Esophagus muscularis mucosa (tissue), 4 donors: Measurements from ENCODE around the gene C4orf33. TPM values are rescaled to one million over a fixed set of nuclear protein-coding genes. Genes with fewer than 3 reads are reported as not detected.

Source experiments
- DNase-seq: peaks from one replicate; pipeline ENCODE4 v3.0.0-alpha.2; 2017; ENCODE audit errors: extremely low spot score
- H3K27ac ChIP-seq, 4 donors: fragments of 200-600 bp; sonication (generic); replicated peaks in 1 of 4; 1 replicate in 3 of 4; 2 replicates in 1 of 4; pipeline ENCODE4 v1.5.1; 2016 to 2019; ENCODE audit warnings: mild to moderate bottlenecking in 1 of 4
- H3K27me3 ChIP-seq, 4 donors: fragments of 200-600 bp; sonication (generic); one replicate each; pipeline versions ENCODE4 v1.5.1 to v1.6.0; 2016 to 2019
- H3K36me3 ChIP-seq, 4 donors: fragments of 200-600 bp; sonication (generic); one replicate each; pipeline ENCODE4 v1.5.1; 2016 to 2019
- H3K4me1 ChIP-seq, 4 donors: fragments of 200-600 bp; sonication (generic); one replicate each; pipeline ENCODE4 v1.5.1; 2016 to 2019
- H3K4me3 ChIP-seq, 4 donors: fragments of 200-600 bp; sonication (generic); 1 replicate in 2 of 4; 2 replicates in 2 of 4; pipeline ENCODE4 v1.5.1; 2016 to 2019; ENCODE audit warnings: mild to moderate bottlenecking in 4 of 4, moderate library complexity in 1 of 4
- H3K9me3 ChIP-seq, 4 donors: fragments of 200-600 bp; sonication (generic); 1 replicate in 3 of 4; 2 replicates in 1 of 4; pipeline ENCODE4 v1.5.1; 2016 to 2019
- EP300 ChIP-seq: sonication (generic); formaldehyde crosslinking; IDR thresholded peaks from one replicate; pipeline ENCODE4 v1.6.1; 2017; ENCODE audit warnings: antibody characterized with exemption
- POLR2A ChIP-seq: fragments of 450-650 bp; IDR thresholded peaks from one replicate; pipeline ENCODE4 v1.6.1; 2017; ENCODE audit warnings: antibody characterized with exemption, moderate library complexity, mild to moderate bottlenecking, low read depth
- POLR2AphosphoS5 ChIP-seq, 2 donors: sonication (generic); formaldehyde crosslinking; IDR thresholded peaks; one replicate each; pipeline ENCODE4 v1.6.1; 2017; ENCODE audit warnings: antibody characterized with exemption in 2 of 2
- WGBS: methylation state at CpG from one replicate; pipeline ENCODE4 v1.1.5; 2018; 5-methylcytosine and 5-hydroxymethylcytosine counted together
- intact Hi-C: fragments of 100-400 bp; cut with DNase I; formaldehyde crosslinking; loops from one replicate; pipeline ENCODE4 v1.15.1; 2023
- total RNA-seq, 4 donors: library from RNA; depleted of rRNA; stranded (reverse); fragments of >200 nt; gene quantifications; one replicate each; pipeline versions ENCODE4 v1.1.0 to v1.2.1, GENCODE V29; 2016
- TF ChIP-seq, protein P1 (sequence below), 3 experiments: fragments of 200-600 bp in 2 of 3; fragments of 450-650 bp in 1 of 3; sonication (generic) in 2 of 3; IDR thresholded peaks; one replicate each; pipeline ENCODE4 v1.5.1; 2017 to 2019; ENCODE audit warnings: antibody characterized with exemption in 3 of 3, mild to moderate bottlenecking in 2 of 3, moderate library complexity in 1 of 3

C4orf33 gene
- total RNA-seq, 4 donors from 2014 or later, result 4.8 to 7.2 (median 5.6) TPM

DNA sequence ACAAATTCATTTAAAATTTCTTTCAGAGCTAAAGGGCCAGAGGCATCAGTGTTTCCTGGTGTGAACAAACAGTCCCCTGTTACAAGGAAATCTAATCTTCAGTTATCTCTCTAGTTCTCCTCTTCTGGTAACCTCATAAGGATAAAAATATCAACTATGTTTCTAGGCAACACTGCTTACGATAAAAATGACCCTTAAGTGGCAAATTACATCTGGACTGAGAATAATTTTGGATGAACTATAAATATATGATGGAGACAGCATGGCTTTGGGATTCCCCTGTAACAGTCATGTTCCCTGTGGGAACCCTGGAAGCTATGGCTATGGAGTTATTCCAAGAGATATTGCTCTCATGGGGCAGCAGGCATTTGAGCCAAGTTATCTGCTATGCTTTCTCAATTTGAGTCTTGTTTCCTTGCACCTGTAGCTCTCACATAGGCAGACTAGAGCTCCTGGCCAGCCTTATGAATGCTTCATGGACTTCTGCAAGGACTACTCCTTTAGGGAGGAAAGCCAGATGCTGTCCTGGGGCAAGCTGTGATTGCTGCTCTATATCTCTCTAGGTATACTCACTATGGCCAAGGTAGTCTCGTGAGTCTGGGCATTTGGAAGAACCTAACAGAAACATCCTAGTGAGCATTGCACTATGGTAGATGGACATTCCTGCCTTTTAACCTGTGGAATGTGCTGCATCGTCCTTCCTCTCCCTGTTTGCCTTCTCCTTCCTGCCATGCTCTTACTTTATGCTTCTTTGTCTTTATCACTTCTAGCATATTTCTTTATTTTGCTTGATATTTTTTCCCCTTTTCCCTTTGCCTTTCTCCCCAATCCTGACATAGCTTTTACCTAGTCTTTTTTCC lies 14.2 kb downstream of the C4orf33 start:
- H3K27me3 ChIP-seq, result no peaks in the 10 kb centered on the region
- H3K27ac ChIP-seq, result no peak overlapping the region
- intact Hi-C loops, result no loop called here
- TF ChIP-seq EP300, result no peak
- no peak for TF ChIP-seq POLR2A
- TF ChIP-seq, protein P1, sequence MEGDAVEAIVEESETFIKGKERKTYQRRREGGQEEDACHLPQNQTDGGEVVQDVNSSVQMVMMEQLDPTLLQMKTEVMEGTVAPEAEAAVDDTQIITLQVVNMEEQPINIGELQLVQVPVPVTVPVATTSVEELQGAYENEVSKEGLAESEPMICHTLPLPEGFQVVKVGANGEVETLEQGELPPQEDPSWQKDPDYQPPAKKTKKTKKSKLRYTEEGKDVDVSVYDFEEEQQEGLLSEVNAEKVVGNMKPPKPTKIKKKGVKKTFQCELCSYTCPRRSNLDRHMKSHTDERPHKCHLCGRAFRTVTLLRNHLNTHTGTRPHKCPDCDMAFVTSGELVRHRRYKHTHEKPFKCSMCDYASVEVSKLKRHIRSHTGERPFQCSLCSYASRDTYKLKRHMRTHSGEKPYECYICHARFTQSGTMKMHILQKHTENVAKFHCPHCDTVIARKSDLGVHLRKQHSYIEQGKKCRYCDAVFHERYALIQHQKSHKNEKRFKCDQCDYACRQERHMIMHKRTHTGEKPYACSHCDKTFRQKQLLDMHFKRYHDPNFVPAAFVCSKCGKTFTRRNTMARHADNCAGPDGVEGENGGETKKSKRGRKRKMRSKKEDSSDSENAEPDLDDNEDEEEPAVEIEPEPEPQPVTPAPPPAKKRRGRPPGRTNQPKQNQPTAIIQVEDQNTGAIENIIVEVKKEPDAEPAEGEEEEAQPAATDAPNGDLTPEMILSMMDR (IDR thresholded peaks at IDR 0.05), result no peak
- no peak for TF ChIP-seq POLR2AphosphoS5 (IDR thresholded peaks at IDR 0.05)
- peaks cover 0 to 19% (median 6%) of the 10 kb centered on the region in 4 donors for H3K36me3 ChIP-seq
- H3K4me3 ChIP-seq, result no peak overlapping the region
- H3K4me1 ChIP-seq, result no peaks in the 10 kb centered on the region
- H3K9me3 ChIP-seq, result no peaks in the 10 kb centered on the region
- no peak for DNase-seq
- 92% methylated on average over 3 of the region's 3 CpGs for WGBS

DNA sequence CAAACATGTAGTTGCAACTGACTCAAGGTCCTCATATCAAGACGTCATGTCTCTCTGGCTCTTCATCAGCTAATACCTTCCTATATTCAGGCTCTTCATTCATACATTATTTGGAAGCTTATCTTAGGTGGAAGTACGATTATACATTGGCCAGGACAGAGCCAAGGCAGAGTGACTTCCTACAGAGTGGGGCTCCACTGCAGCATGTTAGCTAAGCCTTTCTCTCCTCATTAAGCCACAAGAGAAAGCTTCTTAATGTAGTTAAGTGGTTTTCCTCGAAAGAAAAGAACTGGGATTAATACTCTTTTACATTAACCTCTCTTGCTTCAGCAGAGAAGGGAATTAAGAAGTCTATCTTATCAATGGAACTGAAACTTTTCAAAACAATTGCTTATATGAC lies 15.0 kb downstream of the C4orf33 start:
- 78% methylated on average over 3 of the region's 3 CpGs for WGBS
- intact Hi-C loops, result no loop called here

DNA sequence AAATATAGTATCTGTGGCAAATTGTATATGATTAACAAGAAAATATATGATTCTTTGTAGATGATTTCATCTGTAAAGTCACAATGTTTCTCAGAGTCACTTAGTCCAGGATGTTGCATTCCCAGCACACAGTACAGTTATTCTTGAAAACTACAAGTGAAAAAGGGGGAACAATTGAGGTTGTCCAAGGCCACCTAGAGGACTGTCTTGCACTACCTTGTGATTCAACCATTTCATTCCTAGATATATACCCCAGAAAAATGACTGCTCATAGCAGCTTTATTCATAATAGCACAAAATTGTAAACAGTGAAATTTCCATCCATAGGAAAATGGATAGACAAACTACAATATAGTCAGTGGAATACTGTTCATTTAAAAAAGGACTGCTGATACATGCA lies 16.0 kb downstream of the C4orf33 start:
- H3K4me1 ChIP-seq, result no peaks in the 10 kb centered on the region
- no peak for DNase-seq
- peaks cover 0 to 19% (median 6%) of the 10 kb centered on the region in 4 donors for H3K36me3 ChIP-seq
- H3K27me3 ChIP-seq, result no peaks in the 10 kb centered on the region
- intact Hi-C loops, result no loop called here
- H3K4me3 ChIP-seq, result no peak overlapping the region
- no peaks in the 10 kb centered on the region for H3K9me3 ChIP-seq
- TF ChIP-seq POLR2A, result no peak
- TF ChIP-seq EP300, result no peak
- TF ChIP-seq, protein P1 (IDR thresholded peaks at IDR 0.05), result no peak
- no peak for TF ChIP-seq POLR2AphosphoS5 (IDR thresholded peaks at IDR 0.05)
- H3K27ac ChIP-seq, result no peak overlapping the region

More for the DNA sequence above, 15.0 kb downstream of the C4orf33 start:
- H3K9me3 ChIP-seq, result no peaks in the 10 kb centered on the region
- H3K27ac ChIP-seq, result no peak overlapping the region
- TF ChIP-seq POLR2AphosphoS5 (IDR thresholded peaks at IDR 0.05), result no peak
- no peaks in the 10 kb centered on the region for H3K27me3 ChIP-seq
- peaks cover 0 to 19% (median 6%) of the 10 kb centered on the region in 4 donors for H3K36me3 ChIP-seq
- no peak for DNase-seq
- H3K4me1 ChIP-seq, result no peaks in the 10 kb centered on the region
- H3K4me3 ChIP-seq, result no peak overlapping the region

DNA sequence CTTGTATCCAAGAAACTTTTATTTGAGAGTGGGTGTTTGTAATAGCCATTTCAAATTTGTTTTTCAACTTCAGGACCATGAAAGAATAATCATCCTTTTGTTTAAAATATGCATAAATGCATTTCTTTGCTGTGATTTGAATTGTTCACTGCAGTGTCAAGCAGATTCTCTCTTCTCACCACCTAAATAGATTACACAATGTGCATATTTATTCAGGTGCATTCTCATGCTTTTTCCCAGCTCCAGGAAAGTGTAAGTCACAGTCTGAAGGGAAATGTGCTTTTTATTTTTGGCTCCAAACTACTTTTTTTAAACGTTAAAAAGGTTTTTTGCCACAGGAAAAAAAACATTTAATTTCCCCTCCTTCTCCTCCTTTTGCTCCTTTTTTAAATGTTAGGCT lies 17.5 kb downstream of the C4orf33 start:
- Histone ChIP-seq H3K27me3 (no peaks in the 10 kb centered on the region), H3K9me3 (no peaks in the 10 kb centered on the region), H3K36me3 (peaks cover 0 to 19% (median 6%) of the 10 kb centered on the region in 4 donors), H3K4me3 (no peak overlapping the region), H3K4me1 (no peaks in the 10 kb centered on the region), H3K27ac (no peak overlapping the region)
- intact Hi-C loops, result no loop called here
- 41% methylated on average over 1 of the region's 1 CpG for WGBS
- TF ChIP-seq, protein P1 (IDR thresholded peaks at IDR 0.05), result no peak
- TF ChIP-seq EP300, result no peak
- no peak for TF ChIP-seq POLR2AphosphoS5 (IDR thresholded peaks at IDR 0.05)
- no peak for DNase-seq

DNA sequence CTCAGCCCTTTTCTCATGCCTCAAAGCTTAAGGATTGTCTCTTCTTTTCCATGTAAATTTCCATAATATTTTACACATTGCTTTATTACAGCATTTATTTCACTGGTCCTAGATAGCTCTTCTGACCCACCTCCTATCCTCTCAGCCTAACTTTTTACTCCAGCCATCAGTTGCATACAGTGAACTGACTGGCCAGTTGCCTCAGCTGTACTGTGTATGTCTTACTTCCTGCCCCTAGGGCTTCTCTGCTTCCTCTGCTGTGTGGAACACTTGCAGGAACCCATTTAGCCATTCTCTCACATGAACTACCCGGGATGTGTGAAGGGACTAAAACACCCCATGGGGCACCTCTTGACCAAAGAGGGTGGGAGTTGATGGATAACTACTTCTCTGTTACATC lies 18.0 kb downstream of the C4orf33 start:
- TF ChIP-seq POLR2AphosphoS5 (IDR thresholded peaks at IDR 0.05) (no peak), EP300 (no peak), POLR2A (no peak)
- TF ChIP-seq, protein P1 (IDR thresholded peaks at IDR 0.05), result no peak
- 70% methylated on average over 1 of the region's 1 CpG for WGBS

More for the DNA sequence above, 18.0 kb downstream of the C4orf33 start:
- DNase-seq, result no peak
- Histone ChIP-seq H3K9me3 (no peaks in the 10 kb centered on the region), H3K4me3 (no peak overlapping the region), H3K4me1 (no peaks in the 10 kb centered on the region), H3K27ac (no peak overlapping the region), H3K36me3 (peaks cover 0 to 17% (median 6%) of the 10 kb centered on the region in 4 donors), H3K27me3 (no peaks in the 10 kb centered on the region)
- intact Hi-C loops, result no loop called here
